Pancreas (tissue), 10 donors: ENCODE data around the gene CEP85L. TPM values are rescaled to one million over a fixed set of nuclear protein-coding genes. Genes with fewer than 3 reads are reported as not detected.
A peak's percentile ranks its signal among the peaks of the same experiment; 100 is the strongest.

ENCODE experiments used
- ATAC-seq, 4 donors: fragments of 200-7000 bp; cut with Tn5 transposase; one replicate each; pipeline versions ENCODE4 v1.8.0 to v1.9.1; 2020; ENCODE audit warnings: mild to moderate bottlenecking in 4 of 4, moderate library complexity in 4 of 4
- DNase-seq, 6 donors: peaks; one replicate each; pipeline ENCODE4 v3.0.0-alpha.2; 2020
- FAIRE-seq: peaks from 2 replicates; lab custom pipeline; 2012; peaks lifted over from hg19 to GRCh38; lab: Jason Lieb, UNC
- H3K27ac ChIP-seq, 4 donors: fragments of 200-600 bp; sonication (generic); 1 replicate in 3 of 4; 2 replicates in 1 of 4; pipeline versions ENCODE4 v1.5.0 to v1.8.0; 2020
- H3K27me3 ChIP-seq, 4 donors: fragments of 200-600 bp; one replicate each; pipeline ENCODE4 v1.8.0; 2021
- H3K36me3 ChIP-seq, 3 donors: fragments of 200-600 bp; sonication (generic) in 1 of 3; one replicate each; pipeline versions ENCODE4 v1.5.0 to v1.8.0; 2020 to 2021
- H3K4me1 ChIP-seq, 3 donors: fragments of 200-600 bp; one replicate each; pipeline ENCODE4 v1.8.0; 2021
- H3K4me3 ChIP-seq, 4 donors: fragments of 200-600 bp; sonication (generic) in 2 of 4; one replicate each; pipeline versions ENCODE4 v1.5.0 to v1.8.0; 2020 to 2021
- H3K9me3 ChIP-seq, 4 donors: fragments of 200-600 bp; one replicate each; pipeline ENCODE4 v1.8.0; 2021
- CTCF ChIP-seq, 4 donors: fragments of 200-600 bp; sonication (generic) in 3 of 4; IDR thresholded peaks; one replicate each; pipeline versions ENCODE4 v1.5.0 to v1.8.0; 2021; ENCODE audit warnings: antibody characterized with exemption in 4 of 4
- WGBS, 2 donors: extraction: QIAGEN DNeasy Blood & Tissue Kit; methylation state at CpG; one replicate each; pipeline ENCODE4 v1.1.7; 2013; 5-methylcytosine and 5-hydroxymethylcytosine counted together
- intact Hi-C, 3 donors: fragments of 100-400 bp; cut with DNase I; formaldehyde crosslinking; loops; one replicate each; pipeline versions ENCODE4 v1.11.1 to v1.14.2; 2022
- polyA plus RNA-seq, 2 donors: library from polyadenylated mRNA; stranded (reverse); fragments of 200-250 nt; gene quantifications; one replicate each; pipeline ENCODE4 v1.2.3, GENCODE V29; 2013
- total RNA-seq, 6 donors: library from RNA; stranded (reverse); fragmentation: NEBNext Ultra II Directional in 4 of 6; extraction: Animal tissue kit (Norgen Biotek cat#: 25700) in 4 of 6; gene quantifications; one replicate each; pipeline versions ENCODE4 v1.2.1 to v1.2.4, GENCODE V29; 2021 to 2023
- donor health status: healthy with polysubstance abuse.
- donor health status: DM: no; HTN: no; CAD: no; lungs with moderate emphysema.
- donor health status: DM: no; HTN: no; CAD: no.
- donor health status: control.
- donor health status: control.
- donor health status: Bipolar disorder and iron deficiency.
- donor health status: DM: yes; HTN: yes; CAD: no.
- donor health status: DM: no; HTN: no; CAD: no.
- donor health status: DM: no; HTN: no; CAD: no.
- donor health status: DM: yes; HTN: yes; CAD: no.

Gene CEP85L
- total and polyA plus RNA-seq, 8 donors, result 1.1 to 8.1 (median 6.1) TPM

- Histone ChIP-seq H3K27me3 (no peaks in the 10 kb centered on the region), H3K4me1 (peaks cover 0 to 3% (median 0%) of the 10 kb centered on the region in 3 donors), H3K4me3 (no peak overlapping the region), H3K9me3 (no peaks in the 10 kb centered on the region), H3K27ac (no peak overlapping the region), H3K36me3 (no peaks in the 10 kb centered on the region)
- 93 to 96% methylated on average over 4 of the region's 4 CpGs for WGBS, 2 donors
- TF ChIP-seq CTCF (IDR thresholded peaks at IDR 0.05), result no peak
- DNase-seq, result no peak
- FAIRE-seq, result no peak
- intact Hi-C loops, result no loop called here
- ATAC-seq, result no peak
Observed at GRCh38 chr6:118511930-118512715, 139.3 kb downstream of the CEP85L start.

- no peak for ATAC-seq
- peak; percentile 71 for FAIRE-seq
Observed at GRCh38 chr6:118509009-118509617, 142.3 kb downstream of the CEP85L start.

GRCh38 chr6:118507636-118508035 lies 143.8 kb downstream of the CEP85L start:
- 95 to 98% methylated on average over 1 of the region's 1 CpG for WGBS, 2 donors
- intact Hi-C loops, result no loop called here
- ATAC-seq, result no peak
- H3K36me3 ChIP-seq, result no peaks in the 10 kb centered on the region
- H3K27ac ChIP-seq, result no peak overlapping the region
- no peak overlapping the region for H3K4me3 ChIP-seq
- H3K9me3 ChIP-seq, result no peaks in the 10 kb centered on the region
- no peak for DNase-seq
- no peak for FAIRE-seq
- TF ChIP-seq CTCF (IDR thresholded peaks at IDR 0.05), result no peak
- no peaks in the 10 kb centered on the region for H3K27me3 ChIP-seq
- no peaks in the 10 kb centered on the region for H3K4me1 ChIP-seq

More at GRCh38 chr6:118509009-118509617, 142.3 kb downstream of the CEP85L start:
- Histone ChIP-seq H3K9me3 (no peaks in the 10 kb centered on the region), H3K36me3 (no peaks in the 10 kb centered on the region), H3K4me1 (no peaks in the 10 kb centered on the region), H3K27ac (no peak overlapping the region), H3K27me3 (no peaks in the 10 kb centered on the region), H3K4me3 (no peak overlapping the region)
- intact Hi-C loops, result no loop called here
- no peak for DNase-seq
- peak in 2 of 4 donors; percentile 22 to 26 for TF ChIP-seq CTCF (IDR thresholded peaks at IDR 0.05)
- WGBS, 2 donors, result 42 to 57% methylated on average over 3 of the region's 3 CpGs

- Histone ChIP-seq H3K27ac (no peak overlapping the region), H3K4me1 (no peaks in the 10 kb centered on the region), H3K4me3 (no peak overlapping the region), H3K36me3 (no peaks in the 10 kb centered on the region), H3K9me3 (no peaks in the 10 kb centered on the region), H3K27me3 (no peaks in the 10 kb centered on the region)
- intact Hi-C loops, result no loop called here
- FAIRE-seq, result no peak
- WGBS, 2 donors, result 88% methylated on average over 5 of the region's 5 CpGs
- no peak for TF ChIP-seq CTCF (IDR thresholded peaks at IDR 0.05)
- ATAC-seq, result no peak
- no peak for DNase-seq
Observed at GRCh38 chr6:118506071-118506638, 145.2 kb downstream of the CEP85L start.
